ENCODE measurements around the gene CD200. TPM values are rescaled to one million over a fixed set of nuclear protein-coding genes. Genes with fewer than 3 reads are reported as not detected.
"Not testable (repeated sequence)": the region's sequence is repeated elsewhere in the genome, so short reads cannot be mapped to it uniquely, and the experiment has no call there.

Gene CD200
- total and polyA plus RNA-seq, 2 of the 4 experiments (the other 2 are of a cell fraction) = 1.1 to 1.7 TPM

- H3K79me1 ChIP-seq (ENCODE audit: low read depth in 1 of 2, low read length in 2 of 2); H4K8ac ChIP-seq (ENCODE audit: low read depth in 2 of 2, low read length in 2 of 2); H3K4me2 ChIP-seq (ENCODE audit: low read depth, low read length); H4K91ac ChIP-seq (ENCODE audit: insufficient read depth, low read depth, low read length); H3K9me3 ChIP-seq (ENCODE audit: control insufficient read depth, insufficient read depth, low read length); H3K27ac ChIP-seq (ENCODE audit: insufficient read depth, low read length); H3K4ac ChIP-seq (ENCODE audit: low read depth, low read length); H2AFZ ChIP-seq (replicated peaks; ENCODE audit: low read length, poor library complexity); ATAC-seq (ENCODE audit: low read depth); H2BK120ac ChIP-seq (ENCODE audit: low read depth, low read length); BruUV-seq (replicated peaks); POLR2A ChIA-PET (ENCODE audit: unreplicated experiment); H3K36me3 ChIP-seq (ENCODE audit: control insufficient read depth, insufficient read depth, low read length); H3K4me1 ChIP-seq (ENCODE audit: control insufficient read depth, insufficient read depth, low read length); H2BK15ac ChIP-seq (ENCODE audit: low read depth, low read length); H4K20me1 ChIP-seq (ENCODE audit: insufficient read depth, low read length); H2BK5ac ChIP-seq (ENCODE audit: low read depth, low read length, poor library complexity, severe bottlenecking); DNase-seq; H3K14ac ChIP-seq (replicated peaks; ENCODE audit: low read depth, low read length); H3K56ac ChIP-seq (ENCODE audit: extremely low read depth, insufficient read depth, low read length); H3K23ac ChIP-seq (ENCODE audit: low read depth, low read length); H3K27me3 ChIP-seq (ENCODE audit: control insufficient read depth, insufficient read depth, low read length); H4K5ac ChIP-seq (ENCODE audit: low read depth, low read length); H2AK5ac ChIP-seq (ENCODE audit: low read depth, low read length); dilution Hi-C loops (cut with HindIII; ENCODE audit: low sequenced_read_pairs, unreplicated experiment); H3K9ac ChIP-seq (ENCODE audit: low read depth, low read length); H3K18ac ChIP-seq (ENCODE audit: low read depth, low read length); H3K9me1 ChIP-seq (ENCODE audit: insufficient read depth, low read length); intact Hi-C loops (cut with micrococcal nuclease); H2AK9ac ChIP-seq (replicated peaks; ENCODE audit: low read depth, low read length, poor library complexity); in situ Hi-C loops (cut with MboI; ENCODE audit: low sequenced_read_pairs); H3K4me3 ChIP-seq (ENCODE audit: insufficient read depth, low read depth, low read length); H2BK20ac ChIP-seq (ENCODE audit: low read depth, low read length): not testable (repeated sequence)
- WGBS, 2 experiments (ENCODE audit: extremely low coverage in 2 of 2, insufficient read length in 1 of 2) = 40% methylated on average over 1 of the region's 5 CpGs; no CpG with 5 or more reads in 1 of the 2 experiments
- CTCF ChIA-PET = interaction anchor here (0.7 kb wide), 2 partner anchors 47 to 854 kb away, joined by 6 to 10 read pairs; no protein-coding TSS in a partner anchor
Measured at GRCh38 chr3:112404924-112405549, 72.1 kb downstream of the CD200 start.

Data from IMR-90 (cell line).